COR-L47 (cell line): ENCODE data around the gene CRYBB1.
"Not testable (repeated sequence)": the region's sequence is repeated elsewhere in the genome, so short reads cannot be mapped to it uniquely, and the experiment has no call there.

Source experiments
- DNase-seq: peaks from one replicate; lab custom pipeline; 2025; lab: John Stamatoyannopoulos, UW

The CRYBB1 gene

DNA sequence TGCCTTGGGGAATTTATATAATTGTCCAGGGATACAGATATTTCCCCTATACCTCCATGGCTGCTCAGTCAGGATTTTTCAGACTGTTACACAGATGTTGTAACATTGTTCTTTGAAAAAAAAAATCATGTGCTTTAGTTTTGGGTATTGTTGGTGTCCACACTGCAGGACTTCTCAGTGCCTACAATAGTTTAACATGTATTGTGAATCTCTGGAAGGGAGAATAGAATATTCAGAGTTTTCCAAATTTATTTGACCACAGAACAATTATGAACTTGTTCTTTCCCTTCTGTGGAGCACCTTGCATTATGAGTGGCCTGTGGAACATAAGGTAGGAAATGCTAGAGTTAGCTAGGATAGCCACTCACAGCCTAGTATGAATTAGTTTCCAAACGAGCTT, 18.5 kb upstream of the CRYBB1 start:
- DNase-seq, result no peak

DNA sequence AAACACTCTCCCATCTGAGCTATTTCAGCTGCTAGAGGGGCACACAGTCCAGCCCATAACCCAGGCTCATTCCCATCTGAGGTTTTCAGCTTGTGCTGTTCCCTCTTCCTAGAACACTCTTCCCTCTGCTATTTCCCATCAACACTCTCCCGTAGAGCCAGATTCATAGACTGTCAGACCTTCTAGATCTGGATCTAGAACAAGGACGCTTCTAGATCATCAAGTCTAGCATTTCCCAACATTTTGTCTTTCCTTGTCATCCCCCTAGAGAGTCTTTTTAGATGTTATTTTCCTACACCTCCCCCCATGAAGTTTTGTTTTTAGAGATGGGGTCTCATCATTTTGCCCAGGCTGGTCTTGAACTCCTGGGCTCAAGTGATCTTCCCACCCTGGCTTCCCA, 17.3 kb upstream of the CRYBB1 start:
- DNase-seq, result no peak

DNA sequence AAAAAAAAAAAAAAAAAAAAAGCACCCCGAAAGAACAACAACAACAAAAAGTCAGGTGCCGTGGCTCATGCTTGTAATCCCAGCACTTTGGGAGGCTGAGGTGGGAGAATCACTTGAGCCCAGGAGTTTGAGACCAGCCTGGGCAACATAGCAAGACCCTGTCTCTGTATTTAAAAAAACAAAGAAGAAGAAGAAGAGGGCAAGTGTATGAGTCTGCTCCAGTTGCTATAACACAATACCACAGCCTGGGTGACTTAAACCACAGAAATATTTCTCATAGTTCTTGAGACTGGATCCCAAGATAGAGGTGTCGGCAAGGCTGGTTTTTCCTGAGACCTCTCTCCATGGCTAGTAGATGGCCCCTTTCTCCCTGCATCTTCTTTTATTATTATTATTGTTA, 16.4 kb upstream of the CRYBB1 start:
- DNase-seq, result no peak

DNA sequence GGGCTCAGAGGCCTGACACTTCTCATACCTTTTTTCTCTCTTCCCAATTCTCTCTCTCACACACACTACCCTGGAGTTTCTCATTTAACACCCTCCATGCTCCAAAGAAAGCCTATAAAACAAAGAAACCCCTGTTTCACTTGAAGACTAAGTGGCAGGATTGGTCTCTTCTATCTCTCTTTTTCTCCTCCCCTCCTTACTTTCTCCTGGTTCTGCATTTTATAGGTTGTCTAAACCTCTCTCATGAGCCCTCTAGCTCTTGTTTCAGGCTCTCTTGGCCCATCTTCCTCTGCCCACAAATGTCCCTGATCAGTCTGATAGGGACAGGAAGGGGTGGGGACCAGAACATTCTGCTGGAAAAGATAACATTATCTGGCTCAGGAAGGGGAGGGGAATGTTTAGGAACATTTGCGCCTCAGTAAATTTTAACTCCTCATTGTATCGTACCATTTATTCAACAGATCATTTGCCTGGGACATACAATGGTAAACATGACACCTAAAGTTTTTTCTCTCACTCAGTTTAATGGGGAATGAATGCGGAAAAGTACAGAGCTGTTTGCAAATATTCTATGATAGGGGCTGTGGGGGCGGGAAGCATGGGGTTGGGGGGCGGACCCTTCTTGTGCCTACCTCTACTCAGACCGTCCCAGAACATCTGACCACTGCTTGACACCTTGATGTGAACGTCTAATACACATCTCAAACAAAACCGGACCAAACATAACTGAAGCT, 14.8 kb upstream of the CRYBB1 start:
- no peak for DNase-seq

DNA sequence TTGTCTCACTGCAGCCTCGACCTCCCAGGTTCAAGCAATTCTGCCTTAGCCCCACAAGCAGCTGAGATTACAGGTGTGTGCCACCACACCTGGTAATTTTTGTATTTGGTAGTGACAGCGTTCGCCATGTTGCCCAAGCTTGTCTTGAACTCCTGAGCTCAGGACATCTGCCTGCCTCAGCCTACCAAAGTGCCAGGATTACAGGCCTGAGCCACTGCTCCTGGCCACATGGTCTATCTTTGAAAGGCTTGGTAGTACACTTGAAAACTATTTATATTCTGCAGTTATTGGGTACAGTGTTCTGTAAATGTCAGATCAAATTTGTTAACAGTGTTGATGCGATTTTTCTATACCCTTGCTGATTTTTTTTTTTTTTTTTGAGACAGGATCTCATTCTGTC, 13.5 kb upstream of the CRYBB1 start:
- no peak for DNase-seq

DNA sequence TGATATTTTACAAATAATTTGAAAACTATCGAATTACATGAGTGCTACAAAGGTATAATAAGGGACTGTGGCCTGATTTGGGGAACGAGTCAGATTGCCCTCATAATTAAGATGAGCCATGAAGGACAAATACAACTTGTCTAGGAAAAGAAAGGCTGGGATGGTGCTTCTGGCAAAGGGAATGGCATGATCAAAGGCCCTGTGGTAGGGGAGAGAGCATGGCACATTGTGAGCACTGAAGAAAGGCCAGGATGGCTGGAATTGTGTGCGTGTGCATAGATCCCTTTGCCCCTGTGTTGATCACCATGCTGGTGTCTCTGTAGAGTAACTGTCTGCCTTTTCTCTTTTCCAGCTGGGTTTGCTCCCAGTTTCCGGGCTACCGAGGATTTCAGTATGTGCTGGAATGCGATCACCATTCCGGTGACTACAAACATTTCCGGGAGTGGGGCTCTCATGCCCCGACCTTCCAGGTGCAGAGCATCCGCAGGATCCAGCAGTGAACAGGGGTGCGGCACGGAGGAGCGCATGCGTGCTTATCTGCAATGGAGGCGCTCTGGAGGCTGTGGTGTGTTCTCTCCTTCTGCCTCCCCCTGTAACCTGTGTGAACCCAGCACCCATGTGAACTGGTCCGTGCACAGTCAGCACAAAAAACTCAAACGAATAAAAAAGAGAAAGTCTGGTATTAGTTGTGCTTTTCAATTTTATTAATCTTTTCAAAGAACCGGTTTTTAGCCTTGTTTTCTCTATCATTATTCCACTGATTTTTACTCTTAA, 12.3 kb upstream of the CRYBB1 start:
- DNase-seq, result no peak

DNA sequence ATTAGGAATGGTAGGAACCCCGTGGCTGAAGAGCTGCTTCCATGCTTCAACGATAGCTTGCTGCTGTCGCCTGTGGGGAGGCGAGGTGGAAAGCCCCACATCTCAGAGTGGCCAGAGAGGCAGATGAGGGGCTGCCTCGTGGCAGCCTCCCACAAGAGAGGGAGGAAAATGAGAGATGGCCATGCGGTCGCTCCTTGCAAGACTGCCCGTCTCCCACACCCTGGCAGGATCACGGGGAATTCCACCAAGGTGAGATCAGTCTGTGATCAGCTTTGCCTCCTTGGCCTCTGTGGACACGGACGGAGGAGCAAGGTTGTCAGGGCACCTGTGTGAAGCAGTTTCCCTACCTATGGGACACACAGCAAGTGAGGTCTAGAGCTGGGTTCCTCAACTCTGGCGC, 7.0 kb upstream of the CRYBB1 start:
- DNase-seq, result no peak

DNA sequence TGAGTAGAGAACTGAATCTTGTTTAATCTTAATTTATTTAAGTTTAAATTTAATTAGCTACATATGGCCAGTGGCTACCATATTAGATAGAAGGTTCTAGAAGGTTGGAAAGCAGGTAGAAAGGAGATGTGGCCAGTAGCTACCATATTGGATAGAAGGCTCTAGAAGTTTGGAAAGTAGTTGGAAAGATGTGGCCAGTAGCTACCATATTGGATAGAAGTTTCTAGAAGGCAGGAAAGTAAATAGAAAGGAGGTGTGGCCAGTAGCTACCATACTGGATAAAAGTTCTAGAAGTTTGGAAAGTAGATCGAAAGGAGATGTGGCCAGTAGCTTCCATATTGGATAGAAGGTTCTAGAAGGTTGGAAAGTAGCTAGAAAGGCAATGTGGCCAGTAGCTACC, 6.2 kb upstream of the CRYBB1 start:
- no peak for DNase-seq

DNA sequence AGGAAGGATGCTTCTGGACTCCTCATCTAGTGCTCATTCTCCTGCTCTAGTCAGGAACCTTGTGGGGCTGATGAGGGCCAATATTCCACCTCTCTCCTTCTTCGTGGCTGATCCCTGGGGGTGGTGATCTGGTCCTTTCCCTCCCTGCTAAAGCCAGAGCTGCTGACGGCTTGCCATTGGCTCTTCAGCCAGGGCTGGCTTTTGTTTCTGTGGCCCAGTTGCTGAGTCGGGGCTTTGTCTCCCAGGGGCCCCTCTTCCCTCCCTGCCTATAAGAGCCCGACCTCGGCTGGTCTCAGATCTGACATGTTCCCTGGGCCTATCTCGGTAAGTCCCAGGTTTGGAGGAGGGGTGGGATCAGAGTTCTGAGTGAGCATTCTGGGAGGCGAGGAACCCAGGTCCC, 3.8 kb upstream of the CRYBB1 start, which contains the start of gene CRYBA4:
TSS of gene CRYBA4 (plus strand) at position 301 of the 400 bp plus-strand sequence. CDS start 634 bp downstream, outside the sequence.
- DNase-seq, result no peak

DNA sequence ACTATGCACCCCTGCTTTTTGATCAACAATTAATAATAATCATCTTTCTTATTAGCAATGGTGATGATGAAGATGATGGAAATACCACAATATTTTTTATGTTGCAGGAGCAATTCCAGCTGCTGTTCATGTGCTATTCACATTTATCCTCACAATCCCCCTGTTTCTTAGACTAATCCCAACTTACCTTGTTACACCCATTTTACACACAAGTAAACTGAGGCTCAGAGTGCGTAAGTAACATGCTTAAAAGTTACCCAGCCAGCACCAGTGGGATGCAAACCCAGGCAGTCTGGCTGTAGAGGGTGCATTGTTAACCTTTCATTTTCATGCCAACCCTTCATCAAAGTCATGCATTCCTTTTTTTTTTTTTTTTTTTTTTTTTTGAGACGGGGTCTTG, 2.4 kb upstream of the CRYBB1 start:
- DNase-seq, result no peak

DNA sequence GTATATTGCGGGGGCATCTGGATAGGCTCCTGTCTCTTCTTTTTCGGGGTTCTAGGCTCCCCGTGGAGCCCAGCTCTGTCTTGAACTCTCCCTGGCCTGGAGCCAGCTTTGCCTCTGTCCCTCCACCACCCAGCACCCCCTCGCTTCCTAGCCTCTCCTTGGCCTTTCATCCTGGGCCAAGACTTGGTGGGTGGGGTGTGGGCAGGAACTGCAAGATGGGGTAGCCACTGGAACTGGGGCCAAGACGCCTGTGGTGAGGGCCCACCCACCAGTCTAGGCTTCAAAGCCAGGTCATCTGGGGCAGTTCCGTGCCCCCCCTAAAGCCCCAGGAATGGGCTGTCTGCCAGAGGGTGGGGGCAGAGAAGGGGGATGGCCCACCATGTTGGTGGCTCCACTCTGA, 1.7 kb upstream of the CRYBB1 start:
- no peak for DNase-seq

DNA sequence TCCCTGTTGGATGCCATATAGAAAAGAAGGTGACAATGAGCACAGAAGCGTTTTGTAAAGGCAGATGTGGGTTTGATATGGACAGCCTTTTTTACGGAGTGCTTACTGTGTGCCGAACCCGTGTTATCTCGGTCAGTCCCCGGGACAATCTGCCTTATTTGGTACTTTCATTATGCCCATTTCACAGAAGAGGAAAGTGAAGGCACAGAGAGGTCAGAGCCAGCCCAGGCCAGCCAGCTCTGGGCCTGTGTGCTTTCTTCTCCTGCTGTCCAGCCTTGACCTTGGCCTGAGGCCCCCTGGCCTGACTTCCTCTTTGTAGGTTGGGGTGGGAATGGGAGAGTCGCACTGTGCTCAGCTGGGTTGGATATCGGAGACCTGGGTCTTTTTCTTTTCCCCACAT, 628 bp upstream of the CRYBB1 start:
- no peak for DNase-seq

DNA sequence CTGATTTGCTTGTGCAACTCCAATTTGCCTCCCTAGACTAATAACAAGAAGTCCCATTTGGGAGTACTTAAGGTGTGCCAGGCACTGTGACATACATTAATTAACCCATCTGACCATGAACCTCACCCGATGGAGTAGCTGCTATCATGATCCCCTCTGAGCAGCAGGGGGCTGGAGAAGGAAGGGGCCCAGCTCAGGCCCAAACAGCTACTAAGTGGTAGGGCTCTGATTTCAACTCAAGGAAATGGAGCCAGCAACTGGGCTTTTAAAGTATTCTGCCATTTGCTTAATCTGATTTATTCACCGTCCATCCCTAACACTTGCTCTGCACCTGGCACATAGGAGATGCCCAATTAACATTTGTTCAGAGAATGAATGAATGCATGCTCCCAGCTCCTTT, 1.2 kb downstream of the CRYBB1 start:
- DNase-seq, result no peak

DNA sequence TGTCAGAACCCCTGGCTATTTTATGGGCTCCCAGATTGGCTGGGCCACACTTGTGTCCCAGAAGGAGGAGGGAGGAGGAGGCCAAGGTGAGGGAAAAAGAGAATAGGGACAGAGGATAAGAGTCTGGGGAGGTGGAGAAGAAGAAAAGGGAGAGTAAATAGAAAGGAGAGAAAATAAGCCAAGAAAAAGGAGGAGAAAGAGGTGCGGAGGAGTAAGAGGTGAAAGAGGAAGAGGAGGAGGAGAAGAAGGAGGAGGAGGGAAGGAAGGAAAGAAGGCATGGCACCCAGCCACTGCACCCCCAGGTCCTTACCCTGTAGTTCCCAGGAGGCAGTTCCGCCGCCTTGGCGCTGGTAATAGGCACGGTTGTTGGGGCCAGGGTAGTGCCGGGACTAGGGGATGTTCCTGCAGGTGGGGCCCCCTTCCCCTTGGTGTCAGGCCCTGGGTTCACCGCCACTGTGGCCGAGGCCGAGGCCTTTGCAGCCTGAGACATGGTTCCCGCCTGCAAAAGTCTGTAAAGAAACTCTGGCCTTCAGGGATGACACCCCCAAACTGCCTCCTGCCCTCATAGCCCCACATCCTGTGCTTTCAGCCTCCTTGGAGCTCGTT, 1.9 kb downstream of the CRYBB1 start:
- DNase-seq, result no peak

DNA sequence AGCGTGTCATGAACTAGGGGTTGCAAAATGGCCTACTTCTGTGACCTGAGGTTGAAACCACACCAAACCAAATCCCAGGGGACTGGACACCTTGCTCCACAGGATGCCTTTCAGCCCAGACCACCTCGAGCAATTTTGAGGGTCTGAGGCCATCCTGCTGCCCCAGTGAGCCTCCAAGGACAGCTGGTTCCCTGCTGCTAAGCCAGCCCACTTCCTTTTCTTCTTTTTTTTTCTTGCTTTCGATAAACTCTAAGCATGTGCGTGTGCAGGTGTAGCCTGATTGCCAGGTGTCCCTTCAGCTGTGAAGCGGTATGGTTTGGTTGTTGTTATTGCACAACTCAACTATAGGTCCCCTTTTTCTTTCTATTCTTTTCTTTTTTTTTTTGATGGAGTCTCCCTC, 2.7 kb downstream of the CRYBB1 start:
- no peak for DNase-seq

DNA sequence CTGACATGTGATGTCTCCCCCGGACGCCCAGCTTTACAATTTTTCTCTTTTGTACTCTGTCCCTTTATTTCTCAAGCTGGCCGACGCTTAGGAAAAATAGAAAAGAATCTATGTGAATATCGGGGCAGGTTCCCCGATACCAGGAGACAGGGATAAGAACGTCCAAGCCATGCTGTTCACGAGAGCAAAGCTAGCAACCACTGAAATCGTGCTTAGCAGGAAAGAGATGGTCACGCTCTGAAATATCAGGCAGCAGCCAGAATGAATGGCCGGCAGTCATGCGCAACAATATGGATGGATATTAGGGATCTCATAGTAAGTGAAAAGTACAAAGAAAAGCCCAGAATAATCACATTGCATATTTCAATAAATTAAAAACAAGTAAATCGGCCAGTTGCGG, 3.5 kb downstream of the CRYBB1 start:
- no peak for DNase-seq

DNA sequence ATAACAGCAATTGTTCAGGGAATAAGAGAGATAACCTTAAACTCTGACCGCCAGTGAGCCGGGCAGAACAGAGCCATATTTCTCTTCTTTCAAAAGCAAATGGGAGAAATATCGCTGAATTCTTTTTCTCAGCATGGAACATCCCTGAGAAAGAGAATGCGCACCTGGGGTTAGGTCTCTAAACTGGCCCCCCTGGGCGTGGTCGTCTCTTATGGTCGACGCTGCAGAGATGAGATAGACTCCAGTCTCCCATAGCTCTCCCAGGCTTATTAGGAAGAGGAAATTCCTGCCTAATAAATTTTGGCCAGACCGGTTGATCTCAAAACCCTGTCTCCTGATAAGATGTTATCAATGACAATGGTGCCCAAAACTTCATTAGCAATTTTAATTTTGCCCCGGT, 4.1 kb downstream of the CRYBB1 start:
- DNase-seq, result not testable (repeated sequence)

DNA sequence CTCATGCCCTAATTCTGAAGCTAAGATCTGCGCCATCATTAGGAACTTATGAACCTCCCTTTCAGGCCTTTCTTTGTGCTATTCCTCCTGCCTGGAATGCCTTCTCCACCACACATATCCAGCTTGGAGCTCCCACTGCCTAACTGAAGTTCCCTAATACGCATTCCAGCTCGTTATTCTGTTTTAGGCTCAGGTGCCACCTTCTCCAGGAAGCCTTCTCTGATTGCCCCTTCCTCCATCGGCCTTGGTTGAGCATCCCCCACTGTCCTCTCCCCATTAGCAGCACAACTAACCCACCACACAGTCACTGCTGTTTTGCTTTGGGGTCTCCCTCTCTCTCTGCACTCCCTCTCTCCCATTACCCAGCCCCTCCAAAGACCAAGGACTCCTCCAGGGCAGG, 5.2 kb downstream of the CRYBB1 start:
- DNase-seq, result no peak

DNA sequence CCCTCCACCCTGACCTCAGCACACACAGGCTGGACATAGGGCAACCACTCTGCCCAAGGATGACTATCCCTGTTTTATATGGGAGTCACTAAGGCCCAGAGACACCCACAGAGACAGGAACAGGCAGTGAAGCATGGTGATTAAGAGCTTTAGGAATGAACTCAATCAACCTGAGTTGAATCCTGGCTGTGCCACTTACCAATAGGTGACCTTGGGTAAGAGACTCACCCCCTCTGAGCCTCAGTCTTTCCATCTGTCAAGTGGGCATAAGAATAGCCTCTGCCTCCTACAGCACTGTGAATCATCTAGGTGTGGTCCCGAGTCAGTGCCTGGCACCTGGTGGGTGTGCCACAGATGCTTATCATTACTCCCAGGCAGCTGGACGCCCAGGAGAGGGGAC, 6.8 kb downstream of the CRYBB1 start:
- no peak for DNase-seq

DNA sequence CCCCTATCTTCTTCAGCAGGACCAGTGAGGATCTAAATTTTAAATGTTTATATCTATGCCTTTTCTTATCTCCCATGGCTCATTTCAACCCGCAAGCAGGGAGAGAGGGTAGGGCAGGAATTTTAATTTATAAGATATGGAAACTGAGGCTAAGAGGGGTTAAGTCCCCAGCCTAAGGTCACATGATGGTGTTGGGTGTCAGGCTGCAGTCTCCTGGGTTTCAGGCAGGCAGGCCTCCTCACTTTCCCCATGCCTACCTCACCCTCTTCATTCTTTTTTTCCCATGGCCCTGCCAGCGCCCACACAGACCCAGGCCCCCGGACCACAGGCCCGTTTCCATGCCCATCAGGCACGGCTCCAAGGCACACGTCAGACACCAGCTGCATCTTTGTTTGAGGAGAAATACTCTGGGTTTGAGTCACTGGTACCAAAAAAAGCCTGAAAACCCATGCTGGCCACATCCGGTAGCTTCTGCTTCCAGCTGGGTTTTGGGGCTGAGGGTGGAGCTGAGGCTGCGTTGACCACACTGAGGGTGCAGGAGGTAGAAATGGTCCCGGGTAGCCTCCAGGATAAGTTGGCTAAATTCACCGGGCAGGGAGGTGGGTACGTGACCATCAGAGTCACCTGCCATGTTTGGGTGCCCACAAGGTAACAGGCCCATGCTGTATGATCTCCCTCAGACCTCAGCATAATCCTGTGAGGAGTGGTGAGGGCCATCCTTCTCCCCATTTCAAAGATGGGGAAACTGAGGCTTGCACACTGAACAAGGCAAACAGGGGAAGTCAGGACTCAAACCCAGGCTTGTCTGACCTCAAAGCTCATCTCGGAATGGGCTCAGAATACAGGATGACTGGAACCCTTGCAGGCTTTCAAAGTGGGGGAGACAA, 7.5 kb downstream of the CRYBB1 start:
- DNase-seq, result no peak

DNA sequence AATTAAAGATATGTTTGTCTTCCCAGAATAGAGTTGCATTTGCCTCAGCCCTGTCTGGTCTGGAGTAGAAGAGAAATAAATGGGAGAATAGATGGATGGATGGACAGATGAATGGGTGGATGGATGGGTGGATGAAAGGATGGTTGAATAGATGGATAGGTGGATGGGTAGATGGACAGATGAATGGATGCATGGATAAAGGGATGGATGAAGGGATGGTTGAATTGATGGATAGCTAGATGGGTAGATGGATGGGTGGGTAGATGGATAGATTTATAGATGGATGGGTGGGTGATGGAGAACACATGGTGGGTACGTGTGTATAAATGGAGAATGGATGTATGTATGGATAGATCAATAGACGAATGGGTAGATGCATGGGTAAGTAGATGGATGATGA, 8.5 kb downstream of the CRYBB1 start:
- DNase-seq, result no peak

DNA sequence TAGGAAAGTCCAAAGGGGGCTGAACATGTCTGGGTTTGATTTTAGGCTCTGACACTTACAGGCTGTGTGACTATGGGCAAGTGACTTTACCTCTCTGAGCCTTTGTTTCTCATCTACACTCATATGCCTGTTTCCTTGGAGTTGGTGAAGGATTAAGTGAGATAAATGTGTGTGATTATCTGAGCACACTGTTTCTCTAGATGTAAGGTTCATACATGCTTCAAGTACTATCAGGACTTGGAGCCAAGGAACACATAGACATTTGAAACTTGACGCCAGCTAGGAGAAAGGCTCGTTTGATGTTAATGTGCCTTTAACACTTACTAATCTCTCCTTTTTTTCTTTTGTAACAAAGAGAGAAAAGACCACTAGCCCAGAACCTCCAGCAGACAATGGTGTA, 9.7 kb downstream of the CRYBB1 start:
- DNase-seq, result no peak
